Activated CD8-positive, alpha-beta memory T cell treated with anti-CD3 and anti-CD28 coated beads, Interleukin-2, amount 10 ng/mL, durations not matched to agents 7 days and 5 days (primary cell): Measurements from ENCODE around the gene OR7G3. TPM values are rescaled to one million over a fixed set of nuclear protein-coding genes. Genes with fewer than 3 reads are reported as not detected.

Source experiments
- ATAC-seq: fragments of 150-1000 bp; cut with Tn5 transposase; one replicate; pipeline ENCODE4 v1.10.0; 2021; ENCODE audit warnings: moderate library complexity
- CTCF ChIA-PET: fragments of 350-600 bp; sonication (Branson Sonifier 250); formaldehyde crosslinking; loops from one replicate; lab custom pipeline; 2021; ENCODE audit warnings: antibody characterized with exemption; lab: Charles Lee
- DNase-seq: peaks from one replicate; pipeline ENCODE4 v3.0.0-alpha.2; 2020
- H3K27ac Mint-ChIP-seq: one replicate; pipeline ENCODE4 v1.8.0; 2021; ENCODE audit warnings: mild to moderate bottlenecking, mixed read lengths
- H3K27me3 Mint-ChIP-seq: one replicate; pipeline ENCODE4 v1.8.0; 2021; ENCODE audit warnings: mixed read lengths
- H3K36me3 Mint-ChIP-seq: one replicate; pipeline ENCODE4 v1.8.0; 2021; ENCODE audit warnings: mild to moderate bottlenecking, mixed read lengths
- H3K4me1 Mint-ChIP-seq: one replicate; pipeline ENCODE4 v1.8.0; 2021; ENCODE audit warnings: mixed read lengths
- H3K4me3 Mint-ChIP-seq: one replicate; pipeline ENCODE4 v1.8.0; 2021; ENCODE audit warnings: mild to moderate bottlenecking, moderate library complexity, mixed read lengths
- H3K9me3 Mint-ChIP-seq: one replicate; pipeline ENCODE4 v1.8.0; 2022; ENCODE audit warnings: low read depth, mixed read lengths
- total RNA-seq, 2 experiments: library from RNA; stranded (reverse); gene quantifications; one replicate each; pipeline ENCODE4 v1.2.3, GENCODE V29; 2021

The OR7G3 gene
- total RNA-seq, 2 experiments from 2014 or later = not detected

DNA sequence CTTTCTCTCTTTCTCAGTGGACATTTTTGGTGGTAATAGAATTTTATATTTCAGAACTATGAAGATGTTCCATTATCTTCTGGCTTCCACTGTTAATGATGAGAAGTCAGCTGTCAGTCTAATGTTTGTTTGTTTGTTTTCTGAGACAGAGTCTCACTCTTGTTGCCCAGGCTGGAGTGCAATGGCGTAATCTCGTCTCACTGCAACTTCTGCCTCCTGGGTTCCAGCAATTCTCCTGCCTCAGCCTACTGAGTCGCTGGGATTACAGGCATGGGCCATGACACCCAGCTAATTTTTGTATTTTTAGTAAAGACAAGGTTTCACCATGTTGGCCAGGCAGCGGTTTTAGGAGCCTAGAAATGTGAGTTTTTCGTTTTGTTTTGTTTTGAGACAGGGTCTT lies 18.2 kb upstream of the OR7G3 start:
- no peaks in the 10 kb centered on the region for H3K27me3 Mint-ChIP-seq
- peaks cover 28% of the 10 kb centered on the region for H3K9me3 Mint-ChIP-seq
- H3K4me3 Mint-ChIP-seq = no peak overlapping the region
- ATAC-seq (no peak), DNase-seq (no peak)
- H3K27ac Mint-ChIP-seq = no peak overlapping the region
- H3K4me1 Mint-ChIP-seq = peaks cover 30% of the 10 kb centered on the region
- CTCF ChIA-PET = no interaction called here
- peaks cover 80% of the 10 kb centered on the region for H3K36me3 Mint-ChIP-seq

DNA sequence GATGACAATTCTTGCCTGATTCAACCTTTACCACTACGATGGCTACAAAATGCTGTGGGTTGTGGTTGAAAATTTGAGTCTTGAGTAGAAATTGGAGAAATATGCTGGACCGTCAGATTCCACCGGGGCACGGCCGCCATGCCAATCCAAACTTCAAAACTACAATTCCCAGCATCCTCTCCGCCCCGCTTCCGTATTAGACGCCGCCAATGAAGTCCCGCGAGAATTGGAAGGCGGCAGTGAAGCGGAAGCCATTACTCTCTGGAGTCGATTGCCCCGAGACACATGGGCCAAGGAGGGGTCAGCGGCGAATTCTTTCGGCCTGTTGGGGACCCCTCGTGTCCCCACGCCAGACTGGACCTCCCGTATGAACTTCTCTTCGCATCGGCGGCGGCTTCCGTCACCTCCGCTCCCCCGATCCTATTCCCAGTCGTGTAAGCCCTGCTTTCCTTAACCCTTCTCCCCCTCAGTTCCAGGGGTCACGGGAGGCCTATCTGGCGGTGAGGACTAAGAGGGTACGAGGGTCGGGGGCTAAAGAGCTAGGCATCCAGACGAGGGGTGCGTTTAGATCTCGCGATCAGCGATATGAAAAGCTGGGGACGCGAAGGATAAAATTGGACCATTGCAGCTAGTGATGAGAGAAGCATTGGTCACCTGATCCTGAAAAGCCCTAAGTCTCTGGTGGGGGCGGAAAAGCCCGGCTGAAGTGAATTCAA lies 13.6 kb upstream of the OR7G3 start, which contains the start of gene ZNF317:
Gene ZNF317 (plus strand): TSS at position 239 of the 716 bp plus-strand sequence. CDS start 15,620 bp downstream, outside the sequence.
- ATAC-seq = peak; percentile 96
- Mint-ChIP-seq H3K9me3 (peaks cover 9% of the 10 kb centered on the region), H3K4me3 (peak within 1 kb of the TSS; percentile 100), H3K4me1 (peaks cover 33% of the 10 kb centered on the region), H3K27me3 (no peaks in the 10 kb centered on the region), H3K27ac (peak within 1 kb of the TSS; percentile 94), H3K36me3 (peaks cover 38% of the 10 kb centered on the region)
- peak; percentile 95 for DNase-seq
- CTCF ChIA-PET = no interaction called here

DNA sequence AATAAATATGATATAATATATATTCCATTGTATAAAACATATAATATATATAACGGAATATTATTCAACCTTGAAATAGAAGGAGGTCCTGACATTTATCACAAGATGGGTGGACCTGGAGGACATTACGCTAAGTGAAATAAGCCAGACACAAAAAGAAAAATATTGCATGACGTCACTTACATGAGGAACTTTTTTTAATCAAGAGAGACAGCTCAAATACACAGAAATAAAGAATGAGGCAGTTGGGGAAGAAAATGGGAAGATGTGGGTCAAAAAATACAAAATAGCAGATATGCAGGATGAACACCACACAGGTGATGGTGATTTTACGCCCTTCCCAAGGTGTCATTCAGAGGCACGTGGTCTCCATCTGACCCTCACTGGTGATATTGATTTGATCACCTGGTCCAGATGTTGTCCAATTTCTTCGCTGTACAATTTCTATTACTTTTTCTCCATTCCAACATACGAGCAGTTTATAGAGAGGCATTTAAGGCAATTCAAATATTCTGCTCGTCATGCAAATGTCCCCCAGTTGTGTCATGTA lies 12.9 kb upstream of the OR7G3 start:
- CTCF ChIA-PET = no interaction called here
- Mint-ChIP-seq H3K27ac (peak overlapping the region; percentile 94), H3K27me3 (no peaks in the 10 kb centered on the region), H3K4me1 (peaks cover 33% of the 10 kb centered on the region), H3K4me3 (peak overlapping the region; percentile 100), H3K36me3 (peaks cover 32% of the 10 kb centered on the region), H3K9me3 (peaks cover 4% of the 10 kb centered on the region)
- DNase-seq (no peak), ATAC-seq (peak; percentile 2)

DNA sequence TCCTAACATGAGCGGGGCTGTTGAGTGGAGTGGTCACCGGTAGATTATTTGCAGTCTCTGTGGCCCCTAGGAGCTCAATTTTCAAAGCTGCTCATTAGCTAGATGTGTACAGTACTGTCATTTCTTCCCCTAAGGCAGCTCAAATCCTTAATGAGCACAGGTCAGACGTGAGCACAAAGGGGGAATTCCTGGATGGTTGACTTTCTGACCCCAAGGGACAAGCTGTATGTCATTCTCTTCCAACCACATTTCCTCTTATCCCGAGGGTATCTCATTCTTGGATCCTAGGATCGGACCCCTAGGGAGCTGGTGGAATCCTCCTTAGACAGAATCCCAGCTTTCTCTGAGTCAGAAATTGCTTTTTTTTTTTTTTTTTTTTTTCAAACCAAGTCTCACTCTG lies 5.7 kb upstream of the OR7G3 start:
- Mint-ChIP-seq H3K9me3 (no peaks in the 10 kb centered on the region), H3K27ac (no peak overlapping the region), H3K4me3 (no peak overlapping the region), H3K4me1 (peaks cover 13% of the 10 kb centered on the region), H3K36me3 (no peaks in the 10 kb centered on the region), H3K27me3 (no peaks in the 10 kb centered on the region)
- CTCF ChIA-PET = interaction anchor here (0.8 to 0.9 kb wide), 2 partner anchors 38 to 74 kb away, joined by 3 to 4 read pairs; no protein-coding TSS in a partner anchor
- ATAC-seq = no peak
- no peak for DNase-seq

DNA sequence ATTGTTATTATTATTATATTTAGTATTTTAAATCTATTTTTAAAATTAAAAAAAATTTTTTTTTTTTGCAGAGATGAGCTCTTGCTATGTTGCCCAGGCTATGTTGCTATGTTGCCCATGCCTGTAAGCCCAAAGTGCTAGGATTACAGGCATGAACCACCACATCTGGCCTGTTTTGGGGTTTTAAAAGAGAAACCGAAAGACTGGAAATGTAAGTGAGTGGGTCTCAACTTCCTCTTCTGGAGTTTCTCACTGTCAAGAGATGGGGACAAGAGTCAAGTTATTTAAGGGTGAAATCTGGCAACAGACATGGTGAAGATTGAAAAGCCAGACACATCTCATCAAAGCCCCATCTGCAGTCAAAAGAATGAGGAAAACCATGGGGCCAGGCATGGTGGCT lies 4.2 kb upstream of the OR7G3 start:
- Mint-ChIP-seq H3K9me3 (no peaks in the 10 kb centered on the region), H3K27me3 (no peaks in the 10 kb centered on the region), H3K36me3 (no peaks in the 10 kb centered on the region), H3K4me1 (peaks cover 8% of the 10 kb centered on the region), H3K4me3 (no peak overlapping the region), H3K27ac (peak overlapping the region; percentile 4)
- CTCF ChIA-PET = no interaction called here
- ATAC-seq (no peak), DNase-seq (no peak)

DNA sequence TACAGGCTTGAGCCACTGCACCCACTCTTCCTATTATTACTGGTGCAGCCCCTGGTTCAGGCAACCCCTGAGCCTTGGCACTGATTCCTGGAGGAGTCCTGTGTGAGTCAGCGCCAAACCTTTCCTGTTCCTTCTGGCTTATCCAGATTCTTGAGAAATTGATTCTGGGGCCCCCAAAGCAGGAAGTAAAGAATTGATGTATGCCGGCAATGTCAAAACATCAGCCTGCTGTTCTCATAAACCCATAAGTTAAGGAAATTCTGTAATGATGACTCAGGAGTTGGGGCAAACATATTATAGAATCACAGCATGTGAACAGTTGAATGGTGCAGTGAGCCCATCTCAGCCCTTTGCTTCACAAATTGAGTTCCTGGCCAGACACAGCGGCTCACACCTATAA lies 1.4 kb upstream of the OR7G3 start:
- Mint-ChIP-seq H3K9me3 (no peaks in the 10 kb centered on the region), H3K4me1 (peaks cover 8% of the 10 kb centered on the region), H3K36me3 (no peaks in the 10 kb centered on the region), H3K27ac (no peak overlapping the region), H3K4me3 (no peak overlapping the region), H3K27me3 (no peaks in the 10 kb centered on the region)
- no peak for DNase-seq
- ATAC-seq = no peak
- CTCF ChIA-PET = no interaction called here

DNA sequence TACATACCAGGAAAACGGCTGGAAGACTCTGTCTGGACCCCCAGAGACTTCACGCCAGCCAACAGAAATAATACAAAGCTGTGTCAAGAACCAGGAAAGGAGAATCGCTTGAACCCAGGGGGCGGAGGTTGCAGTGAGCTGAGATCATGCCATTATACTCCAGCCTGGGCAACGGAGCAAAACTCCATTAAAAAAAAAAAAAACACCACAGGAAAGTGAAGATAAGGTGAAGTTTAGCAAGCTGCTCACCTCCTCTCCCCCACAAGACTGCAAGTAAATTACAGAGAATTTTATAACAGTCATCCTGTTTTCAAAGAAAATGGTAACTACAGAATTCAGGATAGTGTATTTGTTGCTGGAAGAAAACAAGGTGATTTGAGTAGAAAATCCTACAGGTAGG lies 10.2 kb downstream of the OR7G3 start:
- Mint-ChIP-seq H3K27ac (no peak overlapping the region), H3K9me3 (no peaks in the 10 kb centered on the region), H3K4me1 (no peaks in the 10 kb centered on the region), H3K4me3 (no peak overlapping the region), H3K36me3 (no peaks in the 10 kb centered on the region), H3K27me3 (peaks cover 2% of the 10 kb centered on the region)
- CTCF ChIA-PET = no interaction called here
- ATAC-seq (no peak), DNase-seq (no peak)

DNA sequence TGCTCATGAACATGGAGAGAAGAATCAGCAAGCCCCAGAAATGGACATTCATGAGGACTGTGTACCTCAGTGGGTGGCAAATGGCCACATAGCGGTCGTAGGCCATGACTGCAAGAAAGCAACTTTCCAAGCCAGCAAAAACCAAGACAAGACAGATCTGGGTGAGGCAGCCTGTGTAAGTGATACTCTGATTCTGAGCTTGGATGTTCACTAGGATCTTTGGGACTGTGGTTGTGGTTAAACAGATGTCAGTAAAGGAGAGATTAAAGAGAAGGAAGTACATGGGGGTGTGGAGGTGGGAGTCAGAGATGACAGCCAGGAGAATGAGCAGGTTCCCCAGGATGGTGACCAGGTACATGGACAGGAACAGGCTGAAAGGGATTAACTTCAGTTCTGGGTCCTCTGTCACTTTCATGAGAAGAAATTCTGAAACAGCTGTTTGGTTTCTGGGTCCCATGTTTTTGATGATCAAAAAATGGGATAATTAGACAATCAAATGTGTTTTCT lies 11.4 kb downstream of the OR7G3 start, which contains the start of gene OR7G1:
Gene OR7G1 (minus strand): TSS at position 457 of the 507 bp plus-strand sequence. CDS start 0 bp downstream, at position 457.
- no peak within 1 kb of the TSS for H3K27ac Mint-ChIP-seq
- no peak within 1 kb of the TSS for H3K4me3 Mint-ChIP-seq
- H3K4me1 Mint-ChIP-seq = no peaks in the 10 kb centered on the region
- no peak for ATAC-seq
- H3K9me3 Mint-ChIP-seq = no peaks in the 10 kb centered on the region
- DNase-seq = no peak
- H3K27me3 Mint-ChIP-seq = peaks cover 2% of the 10 kb centered on the region
- CTCF ChIA-PET = no interaction called here
- no peaks in the 10 kb centered on the region for H3K36me3 Mint-ChIP-seq

DNA sequence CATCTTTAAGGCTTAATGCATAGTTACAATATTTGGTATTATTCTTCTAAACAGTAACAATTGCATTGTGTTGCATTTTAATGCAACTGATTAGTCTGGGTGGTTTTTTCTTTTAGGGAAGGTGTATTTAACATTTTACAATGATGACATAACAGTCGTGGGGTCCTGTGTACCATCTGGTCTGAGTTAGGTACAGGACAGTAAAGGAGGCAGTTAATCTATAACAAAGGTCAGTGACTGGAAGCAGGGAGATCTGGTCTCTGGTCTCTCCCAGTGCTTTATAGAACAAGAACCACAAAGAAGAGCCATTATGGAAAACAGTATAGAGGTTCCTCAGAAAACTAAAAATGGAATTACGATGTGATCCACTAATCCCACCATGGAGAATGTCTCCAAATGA lies 16.8 kb downstream of the OR7G3 start:
- no peak for DNase-seq
- no peaks in the 10 kb centered on the region for H3K4me1 Mint-ChIP-seq
- no peaks in the 10 kb centered on the region for H3K9me3 Mint-ChIP-seq
- no peaks in the 10 kb centered on the region for H3K36me3 Mint-ChIP-seq
- peaks cover 3% of the 10 kb centered on the region for H3K27me3 Mint-ChIP-seq
- CTCF ChIA-PET = no interaction called here
- H3K4me3 Mint-ChIP-seq = no peak overlapping the region
- no peak overlapping the region for H3K27ac Mint-ChIP-seq
- no peak for ATAC-seq

DNA sequence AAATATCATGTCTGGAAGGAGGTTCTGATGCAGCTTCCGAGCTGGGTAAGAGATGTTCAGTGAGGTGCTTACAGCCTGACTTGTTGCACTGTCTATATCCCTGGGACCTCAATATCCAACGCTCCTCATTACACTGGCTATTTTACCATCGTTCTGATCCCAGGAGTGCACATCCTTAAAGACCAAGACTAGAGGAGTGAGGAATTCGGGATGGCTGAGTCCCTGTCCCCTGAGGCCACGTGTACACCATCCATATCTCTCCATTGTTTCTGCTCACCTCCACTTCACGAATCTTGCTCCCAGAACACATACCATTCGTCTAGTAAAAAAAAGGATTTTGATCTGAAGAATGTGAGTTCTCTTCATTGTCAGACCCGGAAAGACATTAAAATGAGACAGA lies 19.4 kb downstream of the OR7G3 start, which contains the start of gene OR7G2:
Gene OR7G2 (minus strand): TSS at position 101 of the 400 bp plus-strand sequence. CDS start 4,232 bp downstream, outside the sequence.
- H3K27me3 Mint-ChIP-seq = peaks cover 3% of the 10 kb centered on the region
- H3K4me3 Mint-ChIP-seq = no peak within 1 kb of the TSS
- ATAC-seq (no peak), DNase-seq (no peak)
- H3K27ac Mint-ChIP-seq = no peak within 1 kb of the TSS
- no peaks in the 10 kb centered on the region for H3K36me3 Mint-ChIP-seq
- H3K9me3 Mint-ChIP-seq = no peaks in the 10 kb centered on the region
- CTCF ChIA-PET = no interaction called here
- H3K4me1 Mint-ChIP-seq = no peaks in the 10 kb centered on the region

DNA sequence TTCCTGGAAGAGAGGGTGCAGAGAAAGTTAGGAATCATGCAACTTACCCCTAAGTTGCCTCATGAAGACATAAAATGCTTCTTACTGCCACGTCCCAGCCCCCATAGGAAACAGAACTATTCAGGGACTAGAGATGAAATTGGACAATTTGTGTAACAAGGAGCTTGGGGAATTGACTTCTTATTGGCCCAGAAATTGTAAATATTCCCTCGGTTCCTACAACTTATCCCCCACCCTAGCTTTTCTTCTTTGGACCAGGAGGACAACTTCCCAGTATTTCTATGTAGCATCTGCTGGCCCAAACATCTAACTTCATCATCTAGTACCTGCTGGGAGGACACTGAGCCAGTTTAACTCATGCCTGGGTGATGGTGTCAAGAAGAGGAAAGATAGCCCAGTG lies 40.0 kb downstream of the OR7G3 start, which contains the start of gene OR1M1:
Gene OR1M1 (plus strand): TSS at position 301 of the 400 bp plus-strand sequence. CDS start 6,184 bp downstream, outside the sequence.
- H3K9me3 Mint-ChIP-seq = no peaks in the 10 kb centered on the region
- no peak for ATAC-seq
- H3K4me1 Mint-ChIP-seq = no peaks in the 10 kb centered on the region
- H3K27ac Mint-ChIP-seq = no peak within 1 kb of the TSS
- CTCF ChIA-PET = no interaction called here
- no peak for DNase-seq
- H3K27me3 Mint-ChIP-seq = peaks cover 2% of the 10 kb centered on the region
- H3K4me3 Mint-ChIP-seq = no peak within 1 kb of the TSS
- H3K36me3 Mint-ChIP-seq = no peaks in the 10 kb centered on the region

DNA sequence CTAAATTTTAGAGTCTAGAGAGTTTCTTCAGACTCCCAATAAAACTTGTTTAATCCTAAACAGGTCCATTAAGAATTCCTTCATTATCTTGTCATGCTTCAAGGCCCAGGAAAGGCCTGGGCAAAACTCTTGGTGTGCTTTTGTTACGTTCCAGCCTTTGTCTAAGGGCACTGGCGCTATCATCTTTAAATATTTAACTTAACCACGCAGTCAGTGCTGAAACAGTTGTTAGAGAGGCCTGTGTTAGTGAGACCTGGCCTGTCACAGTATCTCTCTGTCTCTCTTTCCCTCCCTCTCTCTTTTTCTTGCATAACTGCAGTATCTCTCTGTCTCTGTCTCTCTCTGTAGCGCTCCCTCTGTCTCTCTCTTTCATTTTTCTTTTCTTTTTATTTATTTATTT lies 48.1 kb downstream of the OR7G3 start:
- H3K27ac Mint-ChIP-seq = no peak overlapping the region

DNA sequence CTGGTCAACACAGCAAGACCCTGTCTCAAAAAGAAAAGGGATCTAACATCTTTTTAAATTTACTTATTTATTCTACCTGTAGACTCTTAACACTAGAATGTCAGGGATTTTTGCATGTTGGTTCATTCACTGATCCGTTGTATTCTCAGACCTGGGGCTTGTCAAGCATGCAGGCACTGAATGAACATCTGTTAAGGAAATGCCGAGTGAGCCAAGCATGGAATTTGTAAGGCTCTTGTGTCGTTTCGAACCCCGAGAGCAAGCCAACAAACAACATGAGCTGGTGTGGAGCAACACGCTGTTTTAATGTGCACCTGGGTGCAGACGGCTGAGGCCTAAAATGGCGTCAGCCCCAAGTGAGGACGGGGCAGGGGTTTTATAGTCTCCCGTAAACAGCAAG lies 49.8 kb downstream of the OR7G3 start:
- Mint-ChIP-seq H3K4me3 (no peak overlapping the region), H3K9me3 (no peaks in the 10 kb centered on the region), H3K27me3 (no peaks in the 10 kb centered on the region), H3K36me3 (no peaks in the 10 kb centered on the region), H3K4me1 (no peaks in the 10 kb centered on the region), H3K27ac (no peak overlapping the region)
- ATAC-seq = no peak
- no peak for DNase-seq
- CTCF ChIA-PET = no interaction called here

More for the DNA sequence above, 48.1 kb downstream of the OR7G3 start:
- H3K4me1 Mint-ChIP-seq = no peaks in the 10 kb centered on the region
- H3K9me3 Mint-ChIP-seq = no peaks in the 10 kb centered on the region
- ATAC-seq (no peak), DNase-seq (no peak)
- H3K27me3 Mint-ChIP-seq = no peaks in the 10 kb centered on the region
- no peak overlapping the region for H3K4me3 Mint-ChIP-seq
- H3K36me3 Mint-ChIP-seq = no peaks in the 10 kb centered on the region
- CTCF ChIA-PET = no interaction called here
